ENCODE results near the gene MFF.

The MFF gene

GRCh38 chr2:227404585-227405271 lies 79.7 kb downstream of the MFF start:
- DNase-seq = no peak

GRCh38 chr2:227406177-227407031 lies 81.4 kb downstream of the MFF start:
- peak in 34 of 51 donors; percentile 6 to 80 (median 36) for DNase-seq

Data from hypothalamus (tissue), 51 donors.